ENCODE data around the gene TTYH1. TPM values are rescaled to one million over a fixed set of nuclear protein-coding genes. Genes with fewer than 3 reads are reported as not detected.

Gene TTYH1
- polyA plus RNA-seq, 1 of the 3 experiments (the other 2 are of a cell fraction) = 0.05 TPM

GRCh38 chr19:54420068-54420382 lies 4.8 kb downstream of the TTYH1 start:
- TF ChIP-seq MAX (IDR thresholded peaks at IDR 0.05; ENCODE audit: low read depth) (no peak), EP300 (IDR thresholded peaks at IDR 0.05; ENCODE audit: borderline replicate concordance in 1 of 2, low read depth in 1 of 2, low read length in 1 of 2) (no peak), YY1 (IDR thresholded peaks at IDR 0.05; ENCODE audit: low read depth) (no peak)
- TF ChIP-seq, protein P1, sequence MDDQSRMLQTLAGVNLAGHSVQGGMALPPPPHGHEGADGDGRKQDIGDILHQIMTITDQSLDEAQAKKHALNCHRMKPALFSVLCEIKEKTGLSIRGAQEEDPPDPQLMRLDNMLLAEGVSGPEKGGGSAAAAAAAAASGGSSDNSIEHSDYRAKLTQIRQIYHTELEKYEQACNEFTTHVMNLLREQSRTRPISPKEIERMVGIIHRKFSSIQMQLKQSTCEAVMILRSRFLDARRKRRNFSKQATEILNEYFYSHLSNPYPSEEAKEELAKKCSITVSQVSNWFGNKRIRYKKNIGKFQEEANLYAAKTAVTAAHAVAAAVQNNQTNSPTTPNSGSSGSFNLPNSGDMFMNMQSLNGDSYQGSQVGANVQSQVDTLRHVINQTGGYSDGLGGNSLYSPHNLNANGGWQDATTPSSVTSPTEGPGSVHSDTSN (IDR thresholded peaks at IDR 0.05) = no peak
- 14% methylated on average over 4 of the region's 10 CpGs for WGBS (ENCODE audit: low lambda C conversion rate)
- Histone ChIP-seq H3F3A (replicated peaks; ENCODE audit: insufficient read depth) (peaks cover 5% of the 10 kb centered on the region), H3K4me3 (ENCODE audit: low read depth in 2 of 2, low read length in 1 of 2) (no peak overlapping the region), H3K4me2 (no peak overlapping the region), H3K36me3 (replicated peaks in 1 of 2; ENCODE audit: control insufficient read depth in 1 of 2, insufficient read depth in 2 of 2, low read length in 1 of 2) (no peaks in the 10 kb centered on the region), H3K27ac (ENCODE audit: low read depth in 2 of 2, low read length in 1 of 2) (no peak overlapping the region), H3K9me3 (no peaks in the 10 kb centered on the region), H3K9me2 (no peaks in the 10 kb centered on the region), H3K4me1 (ENCODE audit: control insufficient read depth in 1 of 2, insufficient read depth in 2 of 2, low read depth in 1 of 2, low read length in 1 of 2) (no peaks in the 10 kb centered on the region), H3K79me2 (ENCODE audit: insufficient read depth) (no peaks in the 10 kb centered on the region), H3K9ac (no peak overlapping the region), H2AFZ (ENCODE audit: low read depth) (no peak overlapping the region), H4K20me1 (ENCODE audit: insufficient read depth) (no peaks in the 10 kb centered on the region), H3K27me3 (ENCODE audit: insufficient read depth) (peaks cover 88% of the 10 kb centered on the region)
- CTCF ChIA-PET = interaction anchor here (1.1 to 4.0 kb wide), 3 partner anchors 9 to 29 kb away, joined by 3 to 19 read pairs (median 3); no protein-coding TSS in a partner anchor
- no peak for DNase-seq
- POLR2A ChIA-PET = interaction anchor here (1.1 kb wide), 1 partner anchor 29 kb away, joined by 3 read pairs; the partner anchor contains the start of gene LENG8

GRCh38 chr19:54420383-54421168 lies 5.3 kb downstream of the TTYH1 start:
- H4K20me1 ChIP-seq (ENCODE audit: insufficient read depth) = no peaks in the 10 kb centered on the region
- no peaks in the 10 kb centered on the region for H3K79me2 ChIP-seq (ENCODE audit: insufficient read depth)
- no peak overlapping the region for H3K27ac ChIP-seq (ENCODE audit: low read depth in 2 of 2, low read length in 1 of 2)
- POLR2A ChIA-PET = interaction anchor here (1.1 kb wide), 1 partner anchor 28 kb away, joined by 3 read pairs; the partner anchor contains the start of gene LENG8
- H3K27me3 ChIP-seq (ENCODE audit: insufficient read depth) = peaks cover 91% of the 10 kb centered on the region
- no peaks in the 10 kb centered on the region for H3K9me3 ChIP-seq
- H3K4me2 ChIP-seq = no peak overlapping the region
- no peak overlapping the region for H3K9ac ChIP-seq
- H2AFZ ChIP-seq (ENCODE audit: low read depth) = no peak overlapping the region
- no peak overlapping the region for H3K4me3 ChIP-seq (ENCODE audit: low read depth in 2 of 2, low read length in 1 of 2)
- no peaks in the 10 kb centered on the region for H3K36me3 ChIP-seq (replicated peaks in 1 of 2; ENCODE audit: control insufficient read depth in 1 of 2, insufficient read depth in 2 of 2, low read length in 1 of 2)
- 12% methylated on average over 20 of the region's 37 CpGs for WGBS (ENCODE audit: low lambda C conversion rate)
- no peaks in the 10 kb centered on the region for H3K4me1 ChIP-seq (ENCODE audit: control insufficient read depth in 1 of 2, insufficient read depth in 2 of 2, low read depth in 1 of 2, low read length in 1 of 2)
- DNase-seq = no peak
- peaks cover 5% of the 10 kb centered on the region for H3F3A ChIP-seq (replicated peaks; ENCODE audit: insufficient read depth)
- H3K9me2 ChIP-seq = no peaks in the 10 kb centered on the region
- CTCF ChIA-PET = interaction anchor here (1.2 to 4.0 kb wide), 3 partner anchors 8 to 29 kb away, joined by 3 to 19 read pairs (median 5); no protein-coding TSS in a partner anchor
- TF ChIP-seq NRF1 (IDR thresholded peaks at IDR 0.05; ENCODE audit: low read depth, low read length) (no peak), RFX5 (IDR thresholded peaks at IDR 0.05; ENCODE audit: low read length) (no peak), TEAD4 (IDR thresholded peaks at IDR 0.05; ENCODE audit: borderline replicate concordance, insufficient read depth) (no peak), POLR2AphosphoS5 (IDR thresholded peaks at IDR 0.05; ENCODE audit: low read depth, low read length) (no peak), FOXM1 (IDR thresholded peaks at IDR 0.05; ENCODE audit: low read depth) (no peak), IRF3 (IDR thresholded peaks at IDR 0.05; ENCODE audit: low read depth, low read length) (no peak), EP300 (IDR thresholded peaks at IDR 0.05; ENCODE audit: borderline replicate concordance in 1 of 2, low read depth in 1 of 2, low read length in 1 of 2) (no peak), SMC3 (IDR thresholded peaks at IDR 0.05; ENCODE audit: low read depth, low read length) (no peak)

All from SK-N-SH (cell line).